NCI-H2196 (cell line): Measurements from ENCODE around the gene RABL3.
"Not testable (repeated sequence)": the region's sequence is repeated elsewhere in the genome, so short reads cannot be mapped to it uniquely, and the experiment has no call there.

Experiments
- DNase-seq: peaks from one replicate; lab custom pipeline; 2025; ENCODE audit not compliant: unreplicated experiment; lab: John Stamatoyannopoulos, UW

RABL3 gene

GRCh38 chr3:120684896-120685295 lies 57.4 kb downstream of the RABL3 start:
- DNase-seq: no peak

- no peak for DNase-seq
These were observed 58.5 kb downstream of the RABL3 start for GRCh38 chr3:120683671-120684301.

GRCh38 chr3:120683213-120683612 lies 59.1 kb downstream of the RABL3 start:
- no peak for DNase-seq

GRCh38 chr3:120682095-120682681 lies 60.1 kb downstream of the RABL3 start, which contains the start of gene HGD:
Gene HGD (minus strand): TSS chr3:120682239. CDS start chr3:120682111, 128 bp downstream.
- DNase-seq: no peak

GRCh38 chr3:120681506-120682038 lies 60.7 kb downstream of the RABL3 start:
- DNase-seq: no peak

- no peak for DNase-seq
These were observed 61.3 kb downstream of the RABL3 start for GRCh38 chr3:120681018-120681417.

- no peak for DNase-seq
These were observed 62.0 kb downstream of the RABL3 start for GRCh38 chr3:120680193-120680894.

GRCh38 chr3:120678984-120679383 lies 63.3 kb downstream of the RABL3 start:
- DNase-seq: no peak

GRCh38 chr3:120678331-120678947 lies 63.9 kb downstream of the RABL3 start:
- DNase-seq: no peak

- DNase-seq: not testable (repeated sequence)
These were observed 65.1 kb downstream of the RABL3 start for GRCh38 chr3:120677193-120677592.

GRCh38 chr3:120673116-120673515 lies 69.2 kb downstream of the RABL3 start:
- DNase-seq: no peak

GRCh38 chr3:120670576-120670975 lies 71.7 kb downstream of the RABL3 start:
- no peak for DNase-seq

GRCh38 chr3:120664926-120665325 lies 77.4 kb downstream of the RABL3 start:
- no peak for DNase-seq

GRCh38 chr3:120661945-120662344 lies 80.4 kb downstream of the RABL3 start:
- DNase-seq: no peak

GRCh38 chr3:120661106-120661905 lies 81.0 kb downstream of the RABL3 start:
- no peak for DNase-seq

GRCh38 chr3:120659834-120660233 lies 82.5 kb downstream of the RABL3 start:
- DNase-seq: no peak

- DNase-seq: no peak
These were observed 83.0 kb downstream of the RABL3 start for GRCh38 chr3:120659285-120659684.

GRCh38 chr3:120652896-120653545 lies 89.3 kb downstream of the RABL3 start:
- DNase-seq: no peak

- DNase-seq: no peak
These were observed 90.0 kb downstream of the RABL3 start for GRCh38 chr3:120652281-120652680.

GRCh38 chr3:120650311-120650710 lies 92.0 kb downstream of the RABL3 start:
- DNase-seq: no peak
